AG08395 (cell line): ENCODE measurements around the gene UNC93A.
"Not testable (repeated sequence)": the region's sequence is repeated elsewhere in the genome, so short reads cannot be mapped to it uniquely, and the experiment has no call there.

Source experiments
- DNase-seq: peaks from one replicate; pipeline ENCODE4 v3.0.0; 2012; ENCODE audit warnings: mixed read lengths, low spot score

Gene UNC93A

DNA sequence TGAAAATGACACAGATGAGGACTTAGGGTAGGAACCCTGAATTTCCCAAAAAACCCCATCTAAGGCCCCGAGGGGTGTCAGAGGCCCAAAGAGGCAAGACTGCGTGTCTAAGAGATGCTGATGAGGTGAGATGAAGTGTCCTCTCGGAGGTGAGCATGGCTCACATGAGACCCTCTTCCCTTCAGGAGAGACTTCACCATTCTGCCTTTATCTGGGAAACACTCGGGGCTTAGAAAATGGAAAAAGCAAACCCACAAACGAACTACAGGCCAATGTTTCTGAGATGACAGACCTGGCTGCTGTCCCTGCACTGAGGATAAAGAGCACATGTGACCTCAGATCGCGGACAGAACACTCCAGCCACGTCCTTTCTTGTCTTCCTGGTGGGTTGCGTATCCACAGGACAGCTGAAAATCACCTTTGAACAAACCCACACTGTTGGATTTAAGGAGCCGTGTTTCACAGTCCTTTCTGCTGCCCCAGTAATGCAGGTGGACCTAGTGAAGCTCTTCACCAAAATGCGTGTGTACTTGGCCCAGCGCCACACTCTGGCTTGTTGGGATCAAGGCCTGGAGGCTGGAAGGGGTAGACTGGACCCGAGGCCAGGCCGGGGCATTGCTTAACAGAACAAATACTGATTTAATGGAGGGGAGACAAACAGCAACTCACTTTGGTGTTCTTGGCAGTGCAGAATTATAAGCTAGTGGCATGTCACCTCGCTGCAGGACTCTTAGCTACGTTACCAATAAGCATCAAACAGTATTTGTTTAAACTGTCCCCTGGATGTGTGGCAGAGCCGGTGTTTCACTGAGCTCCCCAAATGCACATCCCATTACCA is 18.5 kb downstream of the UNC93A start:
- not testable (repeated sequence) for DNase-seq

DNA sequence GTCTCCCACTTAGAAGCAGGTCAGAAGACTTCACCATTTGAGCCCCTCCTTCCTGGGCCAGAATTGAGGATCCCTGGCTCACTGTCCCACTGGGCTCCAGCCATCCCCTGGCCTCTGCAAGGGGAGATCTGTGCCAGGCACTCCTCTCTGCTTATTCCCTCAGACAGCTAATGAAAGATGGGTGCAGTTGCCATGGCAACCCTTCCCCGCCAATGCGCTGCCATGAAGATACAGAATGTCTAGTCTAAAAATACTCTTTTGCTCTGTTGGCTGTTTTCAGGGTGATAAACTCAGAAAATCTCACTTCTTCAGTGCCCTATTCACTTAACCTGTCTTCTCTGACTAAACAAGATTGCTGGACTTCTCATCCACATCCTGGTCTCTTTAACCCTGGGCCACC is 20.2 kb downstream of the UNC93A start:
- DNase-seq = no peak

DNA sequence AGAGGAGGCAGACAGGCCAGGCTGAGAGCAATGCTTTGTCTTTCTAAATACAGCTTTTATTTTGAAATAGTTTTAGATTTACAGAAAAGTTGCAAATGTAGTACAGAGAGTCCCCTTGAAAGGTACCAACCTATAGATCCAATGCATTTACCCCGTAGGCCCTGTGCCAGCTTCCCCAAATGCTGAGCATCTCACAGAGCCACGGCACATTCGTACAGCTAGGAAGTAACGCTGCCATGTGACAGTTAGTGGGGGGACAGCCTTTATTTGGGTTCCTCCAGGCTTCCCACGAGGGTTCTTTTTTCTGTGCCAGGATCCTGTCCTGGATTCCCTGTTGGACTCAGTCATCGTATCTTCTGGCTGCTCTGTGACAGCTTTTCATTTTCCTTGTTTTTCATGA is 20.6 kb downstream of the UNC93A start:
- not testable (repeated sequence) for DNase-seq

DNA sequence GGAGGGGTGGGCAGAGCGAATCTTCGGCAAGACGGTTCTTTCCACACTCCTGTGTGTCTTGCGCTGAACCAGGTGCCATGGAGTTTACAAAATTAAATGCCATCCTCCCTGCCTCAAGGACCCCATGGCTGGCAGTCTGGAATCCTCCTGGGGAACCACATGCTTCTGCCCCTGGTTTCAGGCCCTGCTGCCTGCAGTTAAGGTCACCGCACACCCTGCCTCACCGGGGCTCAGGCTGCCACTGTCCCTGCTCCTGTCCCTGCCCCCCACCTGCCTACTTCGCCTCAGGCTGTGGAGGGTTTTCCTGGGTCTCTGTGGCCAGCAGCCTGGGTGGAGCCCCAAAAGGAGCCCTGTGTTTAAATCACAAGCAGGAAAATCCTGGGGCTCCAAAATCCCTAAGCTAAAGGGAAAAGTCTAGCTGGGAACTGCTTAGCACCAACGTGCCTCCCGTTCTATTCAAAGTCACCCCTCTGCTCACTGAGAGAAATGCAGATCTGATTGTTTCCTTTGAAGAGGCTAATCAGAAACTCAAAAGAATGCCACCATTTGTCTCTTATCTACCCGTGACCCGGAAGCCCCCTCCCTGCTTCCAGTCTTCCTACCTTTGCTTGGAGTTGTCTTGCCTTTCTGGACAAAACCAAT is 23.2 kb downstream of the UNC93A start:
- DNase-seq = no peak

DNA sequence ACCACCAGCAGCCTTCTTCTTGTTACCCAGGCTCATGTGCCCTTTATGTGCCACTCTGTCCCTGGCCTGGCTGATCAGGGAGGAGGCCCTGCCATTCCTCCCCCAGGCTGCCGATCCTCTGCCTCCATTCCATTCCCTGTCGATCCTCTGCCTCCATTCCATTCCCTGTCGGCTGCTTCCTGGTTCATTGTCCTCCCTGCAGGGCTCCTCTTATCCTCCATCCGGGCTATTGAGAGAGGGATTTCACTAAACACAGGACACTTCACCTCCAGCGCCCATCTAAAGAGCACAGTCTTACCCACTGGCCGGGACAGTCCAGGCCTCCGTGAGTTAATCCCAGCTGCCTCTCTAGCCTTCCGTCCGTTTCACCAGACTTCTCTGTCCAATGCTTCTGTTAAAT is 26.1 kb downstream of the UNC93A start:
- DNase-seq = no peak

DNA sequence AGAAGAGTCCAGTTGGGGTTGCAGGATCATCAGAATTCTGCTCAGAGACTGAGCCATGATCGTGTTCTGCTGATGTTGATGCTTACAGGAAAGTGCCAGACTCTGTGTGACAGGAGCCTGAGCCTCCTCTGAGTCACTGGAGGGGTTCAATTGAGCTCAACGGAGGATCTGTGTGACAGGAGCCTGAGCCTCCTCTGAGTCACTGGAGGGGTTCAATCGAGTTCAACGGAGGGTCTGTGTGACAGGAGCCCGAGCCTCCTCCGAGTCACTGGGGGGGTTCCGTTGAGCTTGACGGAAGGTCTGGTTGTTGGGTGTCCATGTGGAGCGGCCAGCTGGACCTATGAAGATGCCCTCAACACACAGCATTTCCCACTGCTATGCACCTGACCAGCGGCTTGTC is 27.2 kb downstream of the UNC93A start:
- DNase-seq = not testable (repeated sequence)

DNA sequence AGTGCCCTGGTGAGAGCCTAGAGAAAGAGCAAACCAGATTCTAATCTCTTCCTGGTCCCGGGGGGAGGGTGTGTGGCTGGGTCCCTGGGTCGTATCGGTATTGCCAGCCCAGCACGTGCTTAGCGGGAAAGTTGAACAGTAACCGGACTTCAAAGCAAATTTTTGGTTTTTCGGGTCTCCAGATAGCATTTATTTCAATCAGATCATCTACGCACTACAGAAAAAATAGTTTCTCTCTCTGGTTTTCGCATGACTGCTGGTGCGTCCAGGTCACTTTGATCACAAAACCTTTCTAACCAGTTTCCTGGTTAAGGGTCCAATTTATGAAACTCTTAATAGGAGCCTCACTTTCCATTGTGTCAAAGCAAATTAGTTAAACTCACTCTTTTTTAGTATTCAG is 27.7 kb downstream of the UNC93A start:
- not testable (repeated sequence) for DNase-seq

DNA sequence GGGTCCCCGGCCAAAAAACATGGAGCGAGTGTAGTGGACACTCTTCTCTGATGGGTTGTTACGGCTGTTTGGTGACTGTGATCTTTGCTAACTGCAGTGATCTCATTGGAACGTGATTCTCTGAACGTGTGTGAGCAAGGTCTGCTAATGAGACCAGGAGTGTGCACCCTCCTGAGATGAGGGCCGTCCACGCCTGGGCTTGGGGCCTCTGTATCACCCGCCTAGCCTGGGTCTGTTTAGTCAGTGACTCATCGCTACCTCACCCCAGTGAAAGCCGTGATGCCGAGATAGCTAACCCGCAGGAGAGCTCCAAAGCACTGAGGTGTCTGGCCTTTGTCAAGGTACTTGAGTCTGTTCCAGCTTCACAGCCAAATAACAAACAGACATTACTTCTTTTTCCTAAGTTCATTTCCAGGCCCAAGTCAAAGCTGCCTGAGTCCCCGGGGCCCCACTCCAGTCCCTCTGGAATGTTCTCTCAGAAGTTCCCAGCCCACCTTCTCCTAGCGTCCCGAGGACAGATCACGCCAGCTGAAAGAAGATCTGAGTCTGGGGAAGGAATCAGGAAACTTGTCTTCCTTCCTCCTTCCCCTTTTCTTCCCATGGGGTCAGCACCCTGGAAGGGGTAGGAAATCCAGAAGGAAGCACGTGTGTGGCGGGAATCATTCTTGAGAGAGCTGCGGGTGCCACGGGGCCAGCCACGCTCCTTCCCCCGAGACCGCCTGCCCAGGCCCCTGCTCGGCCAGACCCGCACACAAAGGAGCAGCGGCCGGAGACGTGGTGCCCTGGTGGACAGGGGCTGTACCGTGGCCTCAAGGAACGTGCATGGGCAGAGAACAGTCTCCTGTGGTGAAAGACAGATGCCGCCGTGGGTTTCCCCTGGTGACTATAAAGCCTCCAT is 29.0 kb downstream of the UNC93A start:
- DNase-seq = not testable (repeated sequence)

DNA sequence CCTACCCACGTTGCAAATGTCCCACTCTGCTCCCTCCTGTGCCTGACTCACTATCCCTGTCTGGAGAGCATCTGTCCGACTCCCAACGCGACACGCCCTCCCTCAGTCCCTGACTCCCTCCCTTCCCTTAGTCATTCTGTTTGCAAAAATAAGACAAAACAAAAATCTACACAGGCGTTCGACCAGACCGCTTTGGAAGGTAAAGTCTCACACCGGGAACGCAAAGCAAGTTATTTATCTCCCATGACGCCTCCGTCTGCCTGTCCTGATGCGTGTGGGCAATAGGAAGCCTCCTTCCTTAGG is 29.6 kb downstream of the UNC93A start:
- not testable (repeated sequence) for DNase-seq

DNA sequence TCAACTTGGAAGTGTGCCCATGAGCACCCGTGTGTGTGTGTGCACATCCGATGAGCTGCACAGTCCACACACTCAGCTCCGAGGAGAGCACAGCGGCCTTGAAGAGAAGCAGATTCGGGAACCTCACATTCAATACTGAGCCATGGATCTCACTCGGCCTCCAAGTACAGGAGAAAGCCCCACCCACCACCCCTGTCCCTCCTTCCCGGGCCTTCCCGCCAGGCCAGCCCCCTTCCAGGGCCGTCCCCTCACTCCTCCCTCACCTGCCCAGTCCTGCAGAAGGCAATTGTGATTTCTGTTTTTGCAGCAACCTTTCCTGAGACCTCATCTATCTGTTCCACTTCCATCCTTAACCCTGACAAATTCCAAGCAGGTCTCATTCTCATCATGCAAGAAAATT is 30.1 kb downstream of the UNC93A start:
- DNase-seq = not testable (repeated sequence)

DNA sequence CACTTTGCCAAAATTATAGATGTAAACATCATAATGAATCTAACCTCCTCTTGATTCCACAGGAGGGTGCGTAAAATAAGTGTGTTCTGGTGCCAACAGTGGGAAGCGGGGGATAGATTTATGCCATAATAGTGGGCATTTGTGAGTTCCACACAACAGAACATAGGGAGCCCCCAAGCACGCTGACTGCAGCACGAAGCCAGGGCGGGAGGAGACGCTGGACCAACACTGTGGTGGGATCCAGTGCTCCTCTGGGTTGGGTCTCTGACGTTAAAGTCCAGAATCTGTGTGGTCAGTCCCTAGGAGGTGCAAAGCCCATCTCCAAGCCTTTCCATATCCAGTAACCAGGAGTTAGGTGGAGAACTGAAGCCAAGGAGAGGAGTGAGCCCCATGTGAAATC is 32.0 kb downstream of the UNC93A start:
- DNase-seq = no peak

DNA sequence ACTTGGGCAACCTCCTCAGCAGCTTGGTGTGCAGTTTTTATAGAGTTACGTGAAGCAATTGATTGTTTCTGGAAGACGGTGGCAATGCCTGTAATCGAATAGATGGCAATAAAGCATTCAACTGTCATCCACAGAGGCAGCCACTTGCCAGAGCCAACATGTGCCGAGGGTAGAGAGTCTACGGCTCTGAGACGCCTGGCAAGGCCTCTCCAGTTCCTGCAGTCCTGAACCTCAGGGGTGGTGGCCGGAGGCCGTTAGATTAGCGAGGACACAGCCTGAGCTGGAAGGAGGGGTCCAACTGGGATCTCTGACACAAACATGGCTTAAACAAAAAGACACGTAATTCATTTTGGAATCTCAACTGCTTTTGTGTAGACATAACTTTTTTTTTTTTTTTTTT is 33.0 kb downstream of the UNC93A start:
- DNase-seq = no peak

DNA sequence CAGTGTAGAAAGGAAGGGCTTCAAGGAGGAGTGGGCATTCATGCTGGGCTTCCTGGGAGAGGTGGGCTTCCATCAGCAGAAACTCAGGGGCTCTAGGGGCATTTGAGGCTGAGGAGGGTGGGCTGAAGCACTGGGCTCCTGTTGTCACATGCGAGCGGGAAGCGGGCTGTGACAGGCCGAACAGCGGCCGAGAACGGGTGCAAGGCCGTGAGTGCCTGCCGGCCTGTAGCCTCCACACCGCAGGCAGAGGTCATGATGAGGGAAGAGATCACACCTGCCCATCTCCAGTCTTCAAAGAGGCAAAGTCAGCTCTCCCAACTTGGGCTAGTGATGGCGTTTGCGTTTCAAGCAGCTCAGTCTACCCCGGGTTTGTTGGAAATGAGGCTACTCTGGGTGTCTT is 34.7 kb downstream of the UNC93A start:
- DNase-seq = no peak

DNA sequence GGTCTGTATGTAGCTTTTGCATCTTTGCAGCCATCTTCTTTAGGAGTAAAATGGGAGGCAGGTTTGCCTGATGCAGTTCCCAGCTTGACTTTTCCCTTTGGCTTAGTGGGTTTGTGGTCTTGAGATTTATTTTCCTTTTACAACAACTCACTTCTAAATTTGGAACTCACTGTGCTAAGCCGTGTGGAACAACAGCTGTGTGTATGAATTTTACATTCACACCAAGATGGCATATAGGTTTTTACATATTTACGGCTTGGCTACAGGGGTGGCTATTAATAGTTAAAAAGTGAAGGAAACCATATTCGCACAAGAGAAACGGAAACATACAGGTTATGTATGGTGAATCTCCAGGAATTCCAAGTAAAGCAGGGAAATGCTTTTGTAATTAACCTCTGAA is 36.3 kb downstream of the UNC93A start:
- DNase-seq = no peak

DNA sequence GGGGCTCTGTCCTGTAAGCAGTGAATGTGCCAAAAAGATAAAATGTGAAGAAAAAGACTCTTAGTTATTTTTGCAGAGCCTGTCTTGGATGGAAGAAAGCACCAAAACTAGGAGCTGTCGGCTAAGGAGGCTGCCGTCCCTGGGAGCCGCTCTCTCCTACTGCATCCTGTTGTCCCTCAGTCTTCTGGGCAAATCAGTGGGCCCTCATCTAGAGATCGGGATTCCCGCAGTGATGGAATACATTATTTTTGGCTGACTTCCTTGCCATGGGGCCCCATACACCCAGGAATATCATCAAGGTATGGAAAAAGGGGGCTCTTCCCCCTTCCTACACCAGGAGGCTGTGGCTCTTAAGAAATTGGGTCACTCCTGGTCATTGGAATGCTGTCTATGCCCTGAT is 37.0 kb downstream of the UNC93A start:
- no peak for DNase-seq

DNA sequence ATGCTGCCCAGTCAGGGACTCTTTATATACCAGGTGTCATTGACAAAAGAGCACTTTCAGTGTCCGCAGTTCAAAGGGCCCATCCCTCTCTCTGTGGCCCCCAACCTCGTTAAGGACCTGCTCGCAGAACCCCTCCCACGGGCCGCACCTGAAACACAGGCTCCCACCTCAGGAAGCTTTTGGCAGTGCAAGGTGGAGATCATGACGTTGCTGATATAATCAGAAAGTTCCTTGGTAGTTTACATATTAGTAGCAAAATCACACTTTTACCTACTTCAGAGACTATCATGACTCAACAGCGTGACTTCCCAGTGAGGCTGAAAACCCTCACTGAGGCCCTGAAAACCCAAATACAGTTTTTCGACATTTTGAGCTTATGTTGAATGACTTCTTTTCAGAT is 37.9 kb downstream of the UNC93A start:
- no peak for DNase-seq

DNA sequence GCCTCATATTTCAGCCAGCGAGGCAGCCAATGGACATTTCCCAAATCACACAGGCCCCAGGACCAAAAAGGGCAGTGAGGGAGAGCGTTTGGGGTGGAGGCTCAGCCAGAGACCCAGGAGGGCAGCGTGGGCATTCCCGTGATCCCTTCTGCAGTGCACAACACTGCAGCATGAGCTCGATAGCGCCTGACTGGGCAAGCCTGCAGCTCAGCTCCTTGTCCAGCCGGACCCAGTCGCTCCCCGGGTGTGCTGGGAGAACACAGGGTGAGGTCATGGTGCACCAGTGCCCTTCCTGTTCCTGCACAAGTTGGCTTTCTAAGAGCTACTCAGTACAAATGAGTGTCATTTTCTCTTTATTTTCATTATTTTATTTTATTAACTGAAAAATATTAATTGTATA is 39.6 kb downstream of the UNC93A start:
- no peak for DNase-seq

DNA sequence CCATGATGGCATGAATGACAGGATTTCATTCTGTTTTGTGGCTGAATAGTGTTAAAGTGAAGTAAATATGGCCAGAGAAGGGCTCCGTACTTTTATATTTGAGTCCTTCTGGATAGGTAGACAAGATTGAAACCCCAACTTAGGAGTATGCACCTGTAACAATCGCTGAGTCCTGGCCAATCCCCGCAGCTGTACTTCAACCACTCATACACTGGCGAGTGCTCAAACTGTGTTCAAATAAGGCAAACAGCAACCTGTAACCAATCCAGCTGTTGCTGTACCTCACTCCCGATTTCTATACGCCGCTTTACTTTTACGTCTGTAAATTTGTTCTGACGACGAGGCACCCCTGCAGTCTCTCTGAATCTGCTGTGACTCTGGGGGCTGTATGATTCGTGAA is 40.5 kb downstream of the UNC93A start:
- no peak for DNase-seq

DNA sequence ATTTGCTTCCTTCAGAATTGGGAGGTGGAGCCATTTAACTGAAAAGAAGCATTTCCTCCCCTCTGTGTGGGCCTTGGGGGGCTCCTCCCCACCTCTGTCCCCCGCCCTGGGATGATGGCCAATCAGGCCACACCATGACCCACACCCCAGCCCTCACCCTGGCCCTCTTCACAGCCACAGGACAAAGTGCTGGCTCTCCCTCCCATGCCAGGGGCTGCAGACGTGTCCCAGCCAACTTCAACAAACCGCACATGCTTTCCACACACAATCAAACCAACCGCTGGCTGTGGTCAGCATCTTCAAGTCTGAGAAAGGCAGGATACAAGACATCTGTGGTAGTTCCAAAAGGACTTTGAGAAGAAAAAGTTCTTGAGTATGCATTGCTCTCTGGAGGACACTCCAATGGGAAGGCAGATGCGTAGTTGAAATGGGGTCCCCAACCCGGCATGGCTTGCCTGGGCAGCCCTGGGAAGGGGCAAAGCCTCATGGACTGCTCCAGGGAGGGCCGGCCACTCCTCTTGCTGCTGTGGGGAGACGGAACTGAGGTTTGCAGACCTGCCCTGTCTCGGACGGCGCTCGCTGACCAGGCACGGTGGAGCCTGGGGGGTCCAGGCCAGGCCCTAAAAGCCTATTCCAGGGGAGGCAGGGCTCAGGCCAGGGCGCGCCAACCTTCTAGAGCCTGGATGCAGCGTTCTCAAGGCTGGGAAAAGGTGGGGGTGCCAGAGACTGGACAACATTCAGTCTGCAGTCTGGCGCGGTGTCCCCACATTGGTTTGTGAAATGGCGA is 45.9 kb downstream of the UNC93A start:
- DNase-seq = no peak

DNA sequence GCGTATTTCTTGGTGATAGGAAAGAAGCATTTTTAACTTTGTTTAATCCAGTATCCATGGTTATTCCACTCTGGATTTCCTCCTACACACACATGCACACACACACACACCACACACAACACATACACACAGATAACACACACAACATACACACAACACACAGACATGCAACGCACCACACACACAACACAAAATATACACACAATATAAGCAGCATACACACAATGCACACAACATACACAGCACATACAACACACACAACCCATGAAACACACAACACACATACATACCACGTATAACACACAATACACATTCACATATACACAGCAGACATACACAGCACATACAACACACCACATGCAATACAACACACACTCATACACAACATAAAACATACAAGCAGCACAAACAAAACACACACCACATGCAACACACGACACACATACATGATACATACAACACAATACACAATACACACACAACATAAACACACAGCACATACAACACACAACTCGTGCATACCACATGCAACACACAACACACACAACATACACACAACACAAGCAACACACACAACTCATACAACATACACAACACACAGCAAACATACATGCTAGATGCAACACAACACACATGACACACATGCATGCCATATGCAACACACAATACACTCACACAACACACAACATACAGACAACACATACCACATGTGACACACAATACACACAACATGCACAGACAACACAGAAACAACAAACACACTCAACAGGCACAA is 46.7 kb downstream of the UNC93A start:
- DNase-seq = no peak

DNA sequence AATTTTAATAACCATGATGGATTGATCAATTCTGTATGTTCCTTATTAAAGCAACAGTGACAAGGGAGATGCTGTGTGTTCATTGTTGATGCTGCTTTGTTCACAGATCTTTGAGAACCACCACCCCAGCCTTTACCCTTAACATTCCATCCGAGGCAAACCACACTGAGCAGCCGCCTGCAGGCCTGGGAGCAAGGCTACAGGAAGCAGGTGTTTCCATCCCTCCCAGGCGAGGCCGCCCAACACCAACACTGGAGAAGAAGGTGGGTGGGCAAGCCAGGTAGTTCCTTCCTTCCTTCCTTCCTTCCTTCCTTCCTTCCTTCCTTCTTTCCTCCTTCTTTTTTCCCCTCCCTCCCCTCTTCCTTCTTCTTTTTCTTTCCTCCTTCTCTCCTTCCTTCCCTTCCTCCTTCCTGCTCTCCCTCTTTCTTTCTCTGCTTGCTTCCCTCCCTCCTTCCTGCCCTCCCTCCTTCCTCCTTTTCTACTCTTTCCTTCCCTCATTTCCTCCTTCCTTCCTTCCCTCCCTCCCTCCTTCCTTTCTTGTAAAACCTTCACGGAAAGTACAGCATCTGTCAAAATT is 47.5 kb downstream of the UNC93A start:
- no peak for DNase-seq
